HG02642 (cell line): ENCODE data around the gene THRB.
"Not testable (repeated sequence)": the region's sequence is repeated elsewhere in the genome, so short reads cannot be mapped to it uniquely, and the experiment has no call there.

ENCODE experiments used
- ATAC-seq: cut with Tn5 transposase; IDR thresholded peaks from one replicate; pipeline ENCODE4 v1.9.1; 2021; ENCODE audit warnings: mild to moderate bottlenecking; ENCODE audit not compliant: unreplicated experiment, poor library complexity

Gene THRB

GRCh38 chr3:24454856-24455255 is 39.8 kb downstream of the THRB start:
- ATAC-seq, result no peak

- ATAC-seq, result no peak
Observed at GRCh38 chr3:24454393-24454792, 40.3 kb downstream of the THRB start.

- no peak for ATAC-seq
Observed at GRCh38 chr3:24451461-24452099, 43.1 kb downstream of the THRB start.

- no peak for ATAC-seq
Observed at GRCh38 chr3:24450160-24450907, 44.3 kb downstream of the THRB start.

- ATAC-seq, result no peak
Observed at GRCh38 chr3:24447836-24448235, 46.8 kb downstream of the THRB start.

GRCh38 chr3:24446032-24446431 is 48.6 kb downstream of the THRB start:
- no peak for ATAC-seq

GRCh38 chr3:24443476-24443875 is 51.2 kb downstream of the THRB start:
- ATAC-seq, result no peak

GRCh38 chr3:24440760-24441464 is 53.7 kb downstream of the THRB start:
- ATAC-seq, result no peak

GRCh38 chr3:24439021-24439420 is 55.6 kb downstream of the THRB start:
- no peak for ATAC-seq

GRCh38 chr3:24437326-24437725 is 57.3 kb downstream of the THRB start:
- no peak for ATAC-seq

GRCh38 chr3:24435584-24435983 is 59.1 kb downstream of the THRB start:
- ATAC-seq, result no peak

GRCh38 chr3:24434651-24435050 is 60.0 kb downstream of the THRB start:
- ATAC-seq, result no peak

GRCh38 chr3:24433838-24434591 is 60.6 kb downstream of the THRB start:
- ATAC-seq, result no peak

- no peak for ATAC-seq
Observed at GRCh38 chr3:24432989-24433388, 61.7 kb downstream of the THRB start.

- ATAC-seq, result no peak
Observed at GRCh38 chr3:24428481-24428880, 66.2 kb downstream of the THRB start.

- ATAC-seq, result no peak
Observed at GRCh38 chr3:24426896-24427295, 67.8 kb downstream of the THRB start.

GRCh38 chr3:24420829-24421228 is 73.8 kb downstream of the THRB start:
- ATAC-seq, result not testable (repeated sequence)

- no peak for ATAC-seq
Observed at GRCh38 chr3:24420224-24420623, 74.4 kb downstream of the THRB start.

GRCh38 chr3:24419067-24419791 is 75.4 kb downstream of the THRB start:
- ATAC-seq, result no peak

GRCh38 chr3:24417730-24418129 is 76.9 kb downstream of the THRB start:
- no peak for ATAC-seq
